Frontal cortex (tissue), 4 donors: ENCODE results near the gene RPL39L. TPM values are rescaled to one million over a fixed set of nuclear protein-coding genes. Genes with fewer than 3 reads are reported as not detected.
"Not testable (repeated sequence)": the region's sequence is repeated elsewhere in the genome, so short reads cannot be mapped to it uniquely, and the experiment has no call there.

ENCODE experiments used
- DNase-seq, 2 donors: peaks; one replicate each; pipeline ENCODE4 v3.0.0; 2012; ENCODE audit warnings: low spot score in 2 of 2
- FAIRE-seq: peaks from 2 replicates; lab custom pipeline; 2012; peaks lifted over from hg19 to GRCh38; lab: Jason Lieb, UNC
- total RNA-seq: library from RNA; depleted of rRNA; stranded (reverse); fragments of >200 nt; gene quantifications from one replicate; pipeline ENCODE4 v1.2.3, GENCODE V29; 2014
- donor health status: control.
- donor health status: control.
- donor health status: control.

RPL39L gene
- total RNA-seq, 1 donor from 2014 or later = 15.5 TPM

- FAIRE-seq (no peak), DNase-seq (no peak)
Measured at GRCh38 chr3:187145149-187145895, 6.0 kb upstream of the RPL39L start.

- no peak for FAIRE-seq
- DNase-seq = no peak
Measured at GRCh38 chr3:187139895-187140253, 578 bp upstream of the RPL39L start.

GRCh38 chr3:187136936-187137335 lies 2.4 kb downstream of the RPL39L start:
- no peak for DNase-seq
- no peak for FAIRE-seq

- FAIRE-seq = no peak
- no peak for DNase-seq
Measured at GRCh38 chr3:187136337-187136736, 3.0 kb downstream of the RPL39L start.

- DNase-seq = not testable (repeated sequence)
Measured at GRCh38 chr3:187135172-187135690, 4.1 kb downstream of the RPL39L start.

GRCh38 chr3:187133181-187133580 lies 6.1 kb downstream of the RPL39L start:
- not testable (repeated sequence) for DNase-seq, FAIRE-seq

More at GRCh38 chr3:187135172-187135690, 4.1 kb downstream of the RPL39L start:
- not testable (repeated sequence) for FAIRE-seq

GRCh38 chr3:187132666-187133065 lies 6.6 kb downstream of the RPL39L start:
- FAIRE-seq = no peak

GRCh38 chr3:187131981-187132380 lies 7.3 kb downstream of the RPL39L start:
- FAIRE-seq = no peak
- DNase-seq = no peak

More at GRCh38 chr3:187132666-187133065, 6.6 kb downstream of the RPL39L start:
- DNase-seq = no peak

GRCh38 chr3:187130346-187131066 lies 8.8 kb downstream of the RPL39L start:
- no peak for FAIRE-seq
- DNase-seq = no peak

- no peak for DNase-seq
- no peak for FAIRE-seq
Measured at GRCh38 chr3:187125319-187126031, 13.8 kb downstream of the RPL39L start.

GRCh38 chr3:187122261-187122660 lies 17.0 kb downstream of the RPL39L start:
- DNase-seq = no peak
- no peak for FAIRE-seq

- DNase-seq (no peak), FAIRE-seq (no peak)
Measured at GRCh38 chr3:187120326-187120725, 19.0 kb downstream of the RPL39L start.

GRCh38 chr3:187114511-187114910 lies 24.8 kb downstream of the RPL39L start:
- no peak for DNase-seq

GRCh38 chr3:187112934-187113793 lies 26.1 kb downstream of the RPL39L start:
- DNase-seq = no peak
- no peak for FAIRE-seq

More at GRCh38 chr3:187114511-187114910, 24.8 kb downstream of the RPL39L start:
- FAIRE-seq = no peak

GRCh38 chr3:187110156-187110555 lies 29.1 kb downstream of the RPL39L start:
- FAIRE-seq (no peak), DNase-seq (no peak)

- no peak for FAIRE-seq
- no peak for DNase-seq
Measured at GRCh38 chr3:187107989-187108388, 31.3 kb downstream of the RPL39L start.

- FAIRE-seq = no peak
- DNase-seq = no peak
Measured at GRCh38 chr3:187105700-187106099, 33.6 kb downstream of the RPL39L start.

- DNase-seq = no peak
- no peak for FAIRE-seq
Measured at GRCh38 chr3:187104933-187105332, 34.4 kb downstream of the RPL39L start.

- no peak for DNase-seq
- no peak for FAIRE-seq
Measured at GRCh38 chr3:187104342-187104741, 35.0 kb downstream of the RPL39L start.
